Measurements from ENCODE around the gene TCTN2. TPM values are rescaled to one million over a fixed set of nuclear protein-coding genes. Genes with fewer than 3 reads are reported as not detected.

The TCTN2 gene
- total and polyA plus RNA-seq, 10 of the 15 experiments (the other 5 are each of a cell fraction or from before 2014, with no cell fraction given) = 0.55 to 5.5 (median 3.3) TPM

GRCh38 chr12:123750159-123750656 is 79.3 kb downstream of the TCTN2 start:
- ATAC-seq = no peak
- intact Hi-C loops (cut with micrococcal nuclease; ENCODE audit: unreplicated experiment) = no loop called here
- Histone ChIP-seq H3K4me1 (ENCODE audit: control insufficient read depth, insufficient read depth, low read length) (no peaks in the 10 kb centered on the region; the same call in 1 of the 2 replicates), H3K27me3 (replicated peaks in 1 of 2; ENCODE audit: control insufficient read depth in 2 of 2, insufficient read depth in 2 of 2, low read length in 1 of 2) (no peaks in the 10 kb centered on the region), H2AFZ (ENCODE audit: control insufficient read depth, low read depth, low read length) (no peak overlapping the region), H3K36me3 (ENCODE audit: control insufficient read depth in 2 of 2, insufficient read depth in 2 of 2, low read length in 1 of 2) (peaks cover 6 to 22% of the 10 kb centered on the region in 2 experiments), H3K4me2 (ENCODE audit: control insufficient read depth, insufficient read depth) (no peak overlapping the region), H3K27ac (ENCODE audit: control insufficient read depth, insufficient read depth) (no peak overlapping the region), H3K4me3 (no peak overlapping the region), H4K20me1 (ENCODE audit: control insufficient read depth, insufficient read depth) (no peaks in the 10 kb centered on the region), H3K79me2 (ENCODE audit: control insufficient read depth, insufficient read depth, low read length) (no peaks in the 10 kb centered on the region), H3K9me3 (replicated peaks; ENCODE audit: control insufficient read depth, insufficient read depth, low read length) (no peaks in the 10 kb centered on the region), H3K9ac (ENCODE audit: control insufficient read depth, insufficient read depth, low read length) (no peak overlapping the region)
- BruUV-seq (replicated peaks) = no TSS peak
- in situ Hi-C loops (cut with MboI) = no loop called here
- POLR2A ChIA-PET = interaction anchor here (1.1 kb wide), 1 partner anchor 37 kb away, joined by 4 read pairs; the partner anchor contains the start of gene ATP6V0A2
- WGBS (ENCODE audit: insufficient coverage, insufficient replicate concordance, low lambda C conversion rate, missing lambda C conversion rate) = 87% methylated on average over 8 of the region's 8 CpGs
- no peak for FAIRE-seq
- no peak for DNase-seq (ENCODE audit: low read depth, low spot score)
- CTCF ChIA-PET = interaction anchor here (1.6 kb wide), 1 partner anchor 11 kb away, joined by 3 read pairs; no protein-coding TSS in a partner anchor
- TF ChIP-seq YBX1 (IDR thresholded peaks at IDR 0.05) (no peak), EED (IDR thresholded peaks at IDR 0.05; ENCODE audit: low read depth) (no peak), SREBF2 (IDR thresholded peaks at IDR 0.05; ENCODE audit: low read length) (no peak), GATAD2B (conservative IDR thresholded peaks at IDR 0.05; ENCODE audit: low read depth) (no peak), ETV6 (conservative IDR thresholded peaks at IDR 0.05 in 1 of 2, IDR thresholded peaks at IDR 0.05 in 1 of 2; ENCODE audit: borderline replicate concordance in 1 of 2, low read depth in 1 of 2) (no peak), PML (IDR thresholded peaks at IDR 0.05; ENCODE audit: low read length) (no peak), ZNF687 (IDR thresholded peaks at IDR 0.05) (no peak), SMARCA5 (IDR thresholded peaks at IDR 0.05) (no peak), IKZF2 (IDR thresholded peaks at IDR 0.05) (no peak), CBX3 (IDR thresholded peaks at IDR 0.05; ENCODE audit: borderline replicate concordance, low read depth) (no peak), E4F1 (IDR thresholded peaks at IDR 0.05; ENCODE audit: borderline replicate concordance, partially characterized antibody) (no peak)
- RAD21 ChIA-PET (ENCODE audit: unreplicated experiment) = interaction anchor here (1.4 kb wide), 1 partner anchor 37 kb away, joined by 3 read pairs; no protein-coding TSS in a partner anchor
- SMC1A ChIA-PET (ENCODE audit: uncharacterized antibody, unreplicated experiment) = no interaction called here
